GM18909 (cell line): Measurements from ENCODE around the gene MAP4K5.
"Not testable (repeated sequence)": the region's sequence is repeated elsewhere in the genome, so short reads cannot be mapped to it uniquely, and the experiment has no call there.

ENCODE experiments used
- ATAC-seq: cut with Tn5 transposase; IDR thresholded peaks from one replicate; pipeline ENCODE4 v1.9.1; 2021; ENCODE audit warnings: mild to moderate bottlenecking; ENCODE audit not compliant: unreplicated experiment, poor library complexity

The MAP4K5 gene

GRCh38 chr14:50533241-50533705 lies 904 bp upstream of the MAP4K5 start:
- ATAC-seq, result no peak

- peak; percentile 44 for ATAC-seq
Observed at GRCh38 chr14:50531595-50532501, 521 bp downstream of the MAP4K5 start.

- no peak for ATAC-seq
Observed at GRCh38 chr14:50530794-50531365, 1.5 kb downstream of the MAP4K5 start.

- no peak for ATAC-seq
Observed at GRCh38 chr14:50530358-50530757, 2.0 kb downstream of the MAP4K5 start.

- no peak for ATAC-seq
Observed at GRCh38 chr14:50529288-50530179, 2.8 kb downstream of the MAP4K5 start.

- ATAC-seq, result no peak
Observed at GRCh38 chr14:50528000-50528399, 4.4 kb downstream of the MAP4K5 start.

- no peak for ATAC-seq
Observed at GRCh38 chr14:50524731-50525515, 7.4 kb downstream of the MAP4K5 start.

GRCh38 chr14:50524060-50524459 lies 8.3 kb downstream of the MAP4K5 start:
- peak; percentile 38 for ATAC-seq

- no peak for ATAC-seq
Observed at GRCh38 chr14:50523271-50524041, 8.9 kb downstream of the MAP4K5 start.

GRCh38 chr14:50521912-50522341 lies 10.4 kb downstream of the MAP4K5 start:
- peak; percentile 50 for ATAC-seq

- ATAC-seq, result peak; percentile 73
Observed at GRCh38 chr14:50520947-50521815, 11.2 kb downstream of the MAP4K5 start.

GRCh38 chr14:50516091-50516490 lies 16.3 kb downstream of the MAP4K5 start:
- no peak for ATAC-seq

GRCh38 chr14:50512463-50512862 lies 19.9 kb downstream of the MAP4K5 start:
- no peak for ATAC-seq

GRCh38 chr14:50510157-50510556 lies 22.2 kb downstream of the MAP4K5 start:
- ATAC-seq, result no peak

- not testable (repeated sequence) for ATAC-seq
Observed at GRCh38 chr14:50507078-50507477, 25.3 kb downstream of the MAP4K5 start.

- ATAC-seq, result no peak
Observed at GRCh38 chr14:50501642-50502041, 30.7 kb downstream of the MAP4K5 start.

GRCh38 chr14:50497351-50497750 lies 35.0 kb downstream of the MAP4K5 start:
- no peak for ATAC-seq

- no peak for ATAC-seq
Observed at GRCh38 chr14:50489851-50490250, 42.5 kb downstream of the MAP4K5 start.
